Activated B cell treated with CpG ODN at 0.5 μM for 24 hours (primary cell): ENCODE results near the gene MR1. TPM values are rescaled to one million over a fixed set of nuclear protein-coding genes. Genes with fewer than 3 reads are reported as not detected.
"Not testable (repeated sequence)": the region's sequence is repeated elsewhere in the genome, so short reads cannot be mapped to it uniquely, and the experiment has no call there.

Experiments used
- ATAC-seq: fragments of 200-7000 bp; cut with Tn5 transposase; one replicate; pipeline ENCODE4 v1.10.0; 2021; ENCODE audit warnings: low read depth, mild to moderate bottlenecking, moderate library complexity
- CTCF ChIA-PET: fragments of 350-600 bp; sonication (Branson Sonifier 250); formaldehyde crosslinking; loops from one replicate; lab custom pipeline; 2021; ENCODE audit warnings: antibody characterized with exemption; lab: Charles Lee
- POLR2A ChIA-PET: fragments of 350-600 bp; sonication (Branson Sonifier 250); formaldehyde crosslinking; loops from one replicate; lab custom pipeline; 2021; ENCODE audit warnings: antibody characterized with exemption; lab: Charles Lee
- DNase-seq: peaks from one replicate; pipeline ENCODE4 v3.0.0; 2022
- H3K27ac Mint-ChIP-seq: one replicate; pipeline ENCODE4 v1.8.0; 2020; ENCODE audit warnings: mixed read lengths
- H3K27me3 Mint-ChIP-seq: one replicate; pipeline ENCODE4 v1.8.0; 2021; ENCODE audit warnings: mixed read lengths
- H3K36me3 Mint-ChIP-seq: one replicate; pipeline ENCODE4 v1.8.0; 2021; ENCODE audit warnings: low read depth, mixed read lengths
- H3K4me1 Mint-ChIP-seq: one replicate; pipeline ENCODE4 v1.8.0; 2021; ENCODE audit warnings: mixed read lengths
- H3K4me3 Mint-ChIP-seq: one replicate; pipeline ENCODE4 v1.8.0; 2020; ENCODE audit warnings: mild to moderate bottlenecking, mixed read lengths
- H3K9me3 Mint-ChIP-seq: one replicate; pipeline ENCODE4 v1.8.0; 2020; ENCODE audit warnings: mixed read lengths
- CTCF ChIP-seq: fragments of 200-600 bp; IDR thresholded peaks from one replicate; pipeline ENCODE4 v1.8.0; 2022; ENCODE audit warnings: antibody characterized with exemption, mild to moderate bottlenecking
- intact Hi-C: fragments of 100-400 bp; cut with micrococcal nuclease; formaldehyde crosslinking; loops from one replicate; pipeline ENCODE4 v1.15.1; 2024
- total RNA-seq: library from RNA; stranded (reverse); gene quantifications from 2 replicates; pipeline ENCODE4 v1.2.3, GENCODE V29; 2022

The MR1 gene
- total RNA-seq, 1 donor from 2014 or later, result 24.8 TPM

DNA sequence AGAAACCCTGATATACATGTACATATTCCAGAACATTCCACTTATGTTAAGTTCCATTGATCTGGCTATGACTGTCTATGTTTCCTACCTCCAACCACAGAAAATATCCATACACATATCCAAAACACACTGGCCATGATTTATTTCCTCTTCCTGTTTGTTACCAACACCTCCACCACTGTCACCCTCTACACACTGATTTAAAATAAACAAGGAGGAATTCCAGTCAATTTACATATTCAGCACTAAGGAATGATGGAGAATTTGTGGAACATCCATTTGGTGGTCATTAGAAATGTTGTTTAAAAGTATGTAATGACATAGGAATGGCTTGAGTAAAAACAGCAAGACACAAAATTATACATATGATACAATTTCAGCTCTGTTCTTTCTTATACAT lies 5.6 kb upstream of the MR1 start:
- ATAC-seq (no peak), DNase-seq (no peak)
- no peak overlapping the region for H3K4me3 Mint-ChIP-seq
- intact Hi-C loops, result loop anchor here (10.0 kb wide), 2 partner anchors 873 to 1663 kb away; partner anchors contain the start of genes AXDND1 and QSOX1
- H3K4me1 Mint-ChIP-seq, result peaks cover 11% of the 10 kb centered on the region
- H3K27me3 Mint-ChIP-seq, result no peaks in the 10 kb centered on the region
- no peak overlapping the region for H3K27ac Mint-ChIP-seq
- H3K36me3 Mint-ChIP-seq, result no peaks in the 10 kb centered on the region
- no peaks in the 10 kb centered on the region for H3K9me3 Mint-ChIP-seq
- POLR2A ChIA-PET, result interaction anchor here (0.9 kb wide), 1 partner anchor 34 kb away, joined by 3 read pairs; no protein-coding TSS in a partner anchor
- TF ChIP-seq CTCF, result no peak
- CTCF ChIA-PET, result interaction anchor here (0.7 to 0.9 kb wide), 2 partner anchors 11 to 126 kb away, joined by 3 read pairs; no protein-coding TSS in a partner anchor

DNA sequence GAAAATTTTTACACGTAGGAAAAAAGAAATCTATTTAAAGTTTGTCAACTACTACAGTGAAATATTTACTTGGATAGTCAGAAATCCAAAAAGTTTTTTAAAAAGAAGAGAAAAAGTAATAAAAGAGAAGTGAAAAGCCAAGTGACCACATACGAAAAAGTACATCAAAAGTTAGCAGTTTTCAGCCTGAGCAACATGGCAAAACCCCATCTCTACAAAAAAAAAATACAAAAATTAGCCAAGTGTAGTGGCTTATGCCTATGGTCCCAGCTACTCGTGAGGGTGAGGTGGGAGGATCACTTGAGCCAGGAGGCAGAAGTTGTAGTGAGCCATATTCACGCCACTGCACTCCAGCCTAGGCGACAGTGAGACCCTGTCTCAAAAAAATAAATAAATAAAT lies 5.2 kb upstream of the MR1 start:
- DNase-seq, result no peak
- ChIA-PET CTCF (interaction anchor here (0.7 to 0.9 kb wide), 2 partner anchors 10 to 125 kb away, joined by 3 read pairs; no protein-coding TSS in a partner anchor), POLR2A (interaction anchor here (0.9 kb wide), 1 partner anchor 34 kb away, joined by 3 read pairs; no protein-coding TSS in a partner anchor)
- no peak overlapping the region for H3K27ac Mint-ChIP-seq
- ATAC-seq, result no peak
- no peaks in the 10 kb centered on the region for H3K9me3 Mint-ChIP-seq
- intact Hi-C loops, result loop anchor here (10.0 kb wide), 2 partner anchors 874 to 1664 kb away; partner anchors contain the start of genes AXDND1 and QSOX1
- H3K27me3 Mint-ChIP-seq, result no peaks in the 10 kb centered on the region
- no peaks in the 10 kb centered on the region for H3K36me3 Mint-ChIP-seq
- no peak for TF ChIP-seq CTCF
- no peak overlapping the region for H3K4me3 Mint-ChIP-seq
- peaks cover 14% of the 10 kb centered on the region for H3K4me1 Mint-ChIP-seq

- no peaks in the 10 kb centered on the region for H3K9me3 Mint-ChIP-seq
- H3K36me3 Mint-ChIP-seq, result peaks cover 8% of the 10 kb centered on the region
- TF ChIP-seq CTCF, result no peak
- DNase-seq (no peak), ATAC-seq (no peak)
- no peaks in the 10 kb centered on the region for H3K27me3 Mint-ChIP-seq
- peak overlapping the region; percentile 99 for H3K27ac Mint-ChIP-seq
- no peak overlapping the region for H3K4me3 Mint-ChIP-seq
- intact Hi-C loops, result no loop called here
- POLR2A ChIA-PET, result interaction anchor here (0.6 to 5.6 kb wide), 14 partner anchors 9 to 530 kb away, joined by 3 to 87 read pairs (median 6); partner anchors contain the start of genes ACBD6, IER5, STX6 and XPR1
- CTCF ChIA-PET, result interaction anchor here (0.9 to 1.3 kb wide), 3 partner anchors 9 to 119 kb away, joined by 3 to 6 read pairs (median 4); partner anchors contain the start of gene STX6
- H3K4me1 Mint-ChIP-seq, result peaks cover 50% of the 10 kb centered on the region
These were observed 1.2 kb upstream of the MR1 start for GRCh38 chr1:181032535-181032934.

GRCh38 chr1:181033128-181033798 lies 520 bp upstream of the MR1 start:
- intact Hi-C loops, result loop anchor here (1.0 kb wide), 4 partner anchors 11 to 109 kb away; partner anchors contain the start of gene STX6
- Mint-ChIP-seq H3K36me3 (peaks cover 13% of the 10 kb centered on the region), H3K4me3 (peak overlapping the region; percentile 98), H3K27me3 (no peaks in the 10 kb centered on the region), H3K9me3 (no peaks in the 10 kb centered on the region), H3K27ac (peak overlapping the region; percentile 99), H3K4me1 (peaks cover 57% of the 10 kb centered on the region)
- POLR2A ChIA-PET, result interaction anchor here (0.6 to 5.6 kb wide), 19 partner anchors 10 to 531 kb away, joined by 3 to 87 read pairs (median 4); partner anchors contain the start of genes ACBD6, IER5, STX6 and XPR1
- peak; percentile 29 for DNase-seq
- TF ChIP-seq CTCF, result no peak
- CTCF ChIA-PET, result interaction anchor here (0.9 to 1.4 kb wide), 6 partner anchors 10 to 133 kb away, joined by 3 to 6 read pairs (median 4); partner anchors contain the start of gene STX6
- peak; percentile 47 for ATAC-seq

DNA sequence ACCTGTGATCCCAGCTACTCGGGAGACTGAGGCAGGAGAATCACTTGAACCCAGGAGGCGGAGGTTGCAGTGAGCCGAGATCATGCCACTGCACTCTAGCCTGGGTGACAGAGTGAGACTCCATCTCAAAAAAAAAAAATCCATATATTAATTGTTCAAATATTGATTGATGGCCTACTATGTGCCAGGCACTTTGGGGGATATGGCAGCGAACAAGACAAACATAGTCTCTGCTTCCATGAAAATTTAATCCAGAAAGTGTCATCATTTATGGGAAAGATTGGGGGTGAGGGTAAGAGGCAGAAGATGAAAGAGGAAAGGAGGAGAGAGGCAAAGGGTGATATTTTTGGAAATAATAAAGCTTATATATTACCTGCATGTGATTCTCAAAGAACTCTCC lies 1.4 kb downstream of the MR1 start:
- H3K27ac Mint-ChIP-seq, DNase-seq, ATAC-seq, H3K9me3 Mint-ChIP-seq, H3K27me3 Mint-ChIP-seq: not testable (repeated sequence)
- H3K36me3 Mint-ChIP-seq, result peaks cover 28% of the 10 kb centered on the region
- ChIA-PET CTCF (interaction anchor here (0.6 to 7.1 kb wide), 2 partner anchors 92 to 108 kb away, joined by 3 to 112 read pairs; no protein-coding TSS in a partner anchor), POLR2A (interaction anchor here (0.5 to 5.6 kb wide), 6 partner anchors 12 to 158 kb away, joined by 3 to 87 read pairs (median 3); partner anchors contain the start of genes IER5 and STX6)
- H3K4me1 Mint-ChIP-seq, result peaks cover 67% of the 10 kb centered on the region
- intact Hi-C loops, result loop anchor here (5.0 kb wide), 1 partner anchor 153 kb away; no protein-coding TSS in a partner anchor
- H3K4me3 Mint-ChIP-seq, result peak overlapping the region; percentile 36
